ENCODE data around the gene TRAPPC10.

TRAPPC10 gene

GRCh38 chr21:44011579-44012473 is at the start of gene TRAPPC10:
TRAPPC10 (plus strand) TSS chr21:44012309; CDS start chr21:44012494, 185 bp downstream.
- peak; percentile 31 for DNase-seq (ENCODE audit: low read depth, low spot score)
- peak within 1 kb of the TSS; percentile 80 for H3K27ac ChIP-seq

- H3K27ac ChIP-seq = no peak overlapping the region
Measured at GRCh38 chr21:43965911-43966585, 46.1 kb upstream of the TRAPPC10 start.

GRCh38 chr21:43966946-43967512 is 45.1 kb upstream of the TRAPPC10 start:
- DNase-seq (ENCODE audit: low read depth, low spot score) = no peak
- no peak overlapping the region for H3K27ac ChIP-seq

More at GRCh38 chr21:43965911-43966585, 46.1 kb upstream of the TRAPPC10 start:
- DNase-seq (ENCODE audit: low read depth, low spot score) = no peak

GRCh38 chr21:43967981-43968380 is 44.1 kb upstream of the TRAPPC10 start:
- DNase-seq (ENCODE audit: low read depth, low spot score) = no peak
- H3K27ac ChIP-seq = no peak overlapping the region

GRCh38 chr21:43968410-43969114 is 43.5 kb upstream of the TRAPPC10 start:
- DNase-seq (ENCODE audit: low read depth, low spot score) = no peak
- H3K27ac ChIP-seq = no peak overlapping the region

GRCh38 chr21:43969115-43969444 is 43.0 kb upstream of the TRAPPC10 start:
- DNase-seq (ENCODE audit: low read depth, low spot score) = no peak

GRCh38 chr21:43970551-43970950 is 41.6 kb upstream of the TRAPPC10 start:
- no peak for DNase-seq (ENCODE audit: low read depth, low spot score)
- H3K27ac ChIP-seq = no peak overlapping the region

More at GRCh38 chr21:43969115-43969444, 43.0 kb upstream of the TRAPPC10 start:
- H3K27ac ChIP-seq = no peak overlapping the region

GRCh38 chr21:43971201-43971991 is 40.7 kb upstream of the TRAPPC10 start:
- H3K27ac ChIP-seq = no peak overlapping the region
- no peak for DNase-seq (ENCODE audit: low read depth, low spot score)

- no peak for DNase-seq (ENCODE audit: low read depth, low spot score)
- H3K27ac ChIP-seq = no peak overlapping the region
Measured at GRCh38 chr21:43971992-43972255, 40.2 kb upstream of the TRAPPC10 start.

- DNase-seq (ENCODE audit: low read depth, low spot score) = no peak
- no peak overlapping the region for H3K27ac ChIP-seq
Measured at GRCh38 chr21:43972850-43973633, 39.1 kb upstream of the TRAPPC10 start.

GRCh38 chr21:43973634-43973955 is 38.5 kb upstream of the TRAPPC10 start:
- DNase-seq (ENCODE audit: low read depth, low spot score) = no peak
- no peak overlapping the region for H3K27ac ChIP-seq

- no peak overlapping the region for H3K27ac ChIP-seq
- DNase-seq (ENCODE audit: low read depth, low spot score) = no peak
Measured at GRCh38 chr21:43974791-43975468, 37.2 kb upstream of the TRAPPC10 start.

- no peak for DNase-seq (ENCODE audit: low read depth, low spot score)
Measured at GRCh38 chr21:43975469-43976098, 36.5 kb upstream of the TRAPPC10 start.

GRCh38 chr21:43976661-43977060 is 35.4 kb upstream of the TRAPPC10 start:
- DNase-seq (ENCODE audit: low read depth, low spot score) = no peak
- H3K27ac ChIP-seq = no peak overlapping the region

More at GRCh38 chr21:43975469-43976098, 36.5 kb upstream of the TRAPPC10 start:
- no peak overlapping the region for H3K27ac ChIP-seq

- no peak for DNase-seq (ENCODE audit: low read depth, low spot score)
- no peak overlapping the region for H3K27ac ChIP-seq
Measured at GRCh38 chr21:43978060-43978459, 34.0 kb upstream of the TRAPPC10 start.

- no peak overlapping the region for H3K27ac ChIP-seq
- no peak for DNase-seq (ENCODE audit: low read depth, low spot score)
Measured at GRCh38 chr21:43979654-43980053, 32.5 kb upstream of the TRAPPC10 start.

GRCh38 chr21:43981151-43981870 is 30.8 kb upstream of the TRAPPC10 start:
- no peak overlapping the region for H3K27ac ChIP-seq
- DNase-seq (ENCODE audit: low read depth, low spot score) = no peak

GRCh38 chr21:43981871-43982210 is 30.3 kb upstream of the TRAPPC10 start:
- no peak overlapping the region for H3K27ac ChIP-seq
- DNase-seq (ENCODE audit: low read depth, low spot score) = no peak

Measured in epithelial cell of prostate (primary cell).